ENCODE results near the gene PTGDR2. TPM values are rescaled to one million over a fixed set of nuclear protein-coding genes. Genes with fewer than 3 reads are reported as not detected.

PTGDR2 gene
- total RNA-seq, 4 donors from 2014 or later = 0.31 to 2.7 (median 0.85) TPM; not detected in 1

GRCh38 chr11:60879971-60880588 lies 24.3 kb upstream of the PTGDR2 start:
- DNase-seq = no peak
- Histone ChIP-seq H3K27me3 (no peaks in the 10 kb centered on the region), H3K4me3 (no peak overlapping the region), H3K4me1 (peaks cover 0 to 12% (median 9%) of the 10 kb centered on the region in 3 donors), H3K9me3 (no peaks in the 10 kb centered on the region), H3K36me3 (peaks cover 0 to 34% (median 0%) of the 10 kb centered on the region in 3 donors), H3K27ac (peak overlapping the region in 1 of 4 donors; percentile 3)
- TF ChIP-seq CTCF (IDR thresholded peaks at IDR 0.05) = no peak
- TF ChIP-seq POLR2A (IDR thresholded peaks at IDR 0.05) = no peak
- intact Hi-C loops (cut with DNase I) = no loop called here
- WGBS, 2 donors = 60 to 91% methylated on average over 5 of the region's 5 CpGs

GRCh38 chr11:60879104-60879503 lies 23.4 kb upstream of the PTGDR2 start:
- H3K27ac ChIP-seq = peak overlapping the region in 2 of 4 donors; percentile 70 to 76
- 88 to 91% methylated on average over 1 of the region's 1 CpG for WGBS, 2 donors
- H3K9me3 ChIP-seq = no peaks in the 10 kb centered on the region
- intact Hi-C loops (cut with DNase I) = no loop called here
- H3K4me1 ChIP-seq = peaks cover 0 to 12% (median 9%) of the 10 kb centered on the region in 3 donors
- peaks cover 0 to 34% (median 0%) of the 10 kb centered on the region in 3 donors for H3K36me3 ChIP-seq
- H3K4me3 ChIP-seq = no peak overlapping the region
- no peaks in the 10 kb centered on the region for H3K27me3 ChIP-seq
- no peak for TF ChIP-seq POLR2A (IDR thresholded peaks at IDR 0.05)
- TF ChIP-seq CTCF (IDR thresholded peaks at IDR 0.05) = no peak
- no peak for DNase-seq

GRCh38 chr11:60878245-60879101 lies 22.7 kb upstream of the PTGDR2 start:
- peak overlapping the region; percentile 6 to 76 (median 70) for H3K27ac ChIP-seq
- H3K36me3 ChIP-seq = peaks cover 0 to 34% (median 0%) of the 10 kb centered on the region in 3 donors
- TF ChIP-seq CTCF (IDR thresholded peaks at IDR 0.05) = no peak
- no peak for TF ChIP-seq POLR2A (IDR thresholded peaks at IDR 0.05)
- DNase-seq = no peak
- 51 to 66% methylated on average over 5 of the region's 5 CpGs for WGBS, 2 donors
- no peaks in the 10 kb centered on the region for H3K9me3 ChIP-seq
- peaks cover 0 to 12% (median 9%) of the 10 kb centered on the region in 3 donors for H3K4me1 ChIP-seq
- no peak overlapping the region for H3K4me3 ChIP-seq
- intact Hi-C loops (cut with DNase I) = no loop called here
- H3K27me3 ChIP-seq = no peaks in the 10 kb centered on the region

- WGBS, 2 donors = no CpG with 5 or more reads among the region's 2 CpGs
- peaks cover 0 to 28% (median 0%) of the 10 kb centered on the region in 3 donors for H3K36me3 ChIP-seq
- no peaks in the 10 kb centered on the region for H3K27me3 ChIP-seq
- H3K27ac ChIP-seq = no peak overlapping the region
- TF ChIP-seq CTCF (IDR thresholded peaks at IDR 0.05) (no peak), POLR2A (IDR thresholded peaks at IDR 0.05) (no peak)
- no peaks in the 10 kb centered on the region for H3K9me3 ChIP-seq
- peaks cover 6 to 34% (median 18%) of the 10 kb centered on the region in 3 donors for H3K4me1 ChIP-seq
- intact Hi-C loops (cut with DNase I) = no loop called here
- no peak overlapping the region for H3K4me3 ChIP-seq
- DNase-seq = no peak
These were observed 20.4 kb upstream of the PTGDR2 start for GRCh38 chr11:60876168-60876485.

Data from esophagus squamous epithelium (tissue), 5 donors.